Duodenal mucosa (tissue), 2 donors: ENCODE data around the gene NDUFAF8.

Source experiments
- H3K27ac ChIP-seq: one replicate; pipeline ENCODE4 v1.7.0; 2013; ENCODE audit warnings: low read depth, low read length
- H3K27me3 ChIP-seq, 2 donors: one replicate each; pipeline ENCODE4 v1.7.0; 2013; ENCODE audit warnings: low read length in 2 of 2, control low read depth in 1 of 2; ENCODE audit not compliant: insufficient read depth in 2 of 2, control insufficient read depth in 1 of 2
- H3K36me3 ChIP-seq, 2 donors: one replicate each; pipeline ENCODE4 v1.7.0; 2013; ENCODE audit warnings: low read length in 2 of 2, control low read depth in 1 of 2; ENCODE audit not compliant: insufficient read depth in 2 of 2, control insufficient read depth in 1 of 2
- H3K4me1 ChIP-seq, 2 donors: one replicate each; pipeline ENCODE4 v1.7.0; 2013; ENCODE audit warnings: low read length in 2 of 2, control low read depth in 1 of 2; ENCODE audit not compliant: insufficient read depth in 2 of 2, control insufficient read depth in 1 of 2
- H3K4me3 ChIP-seq, 2 donors: one replicate each; pipeline ENCODE4 v1.7.0; 2013; ENCODE audit warnings: low read length in 2 of 2, low read depth in 1 of 2
- H3K9ac ChIP-seq, 2 donors: one replicate each; pipeline ENCODE4 v1.7.0; 2013; ENCODE audit warnings: low read length in 2 of 2, low read depth in 1 of 2
- H3K9me3 ChIP-seq, 2 donors: one replicate each; pipeline ENCODE4 v1.7.0; 2013; ENCODE audit warnings: low read length in 2 of 2, control low read depth in 1 of 2; ENCODE audit not compliant: control insufficient read depth in 1 of 2

The NDUFAF8 gene

DNA sequence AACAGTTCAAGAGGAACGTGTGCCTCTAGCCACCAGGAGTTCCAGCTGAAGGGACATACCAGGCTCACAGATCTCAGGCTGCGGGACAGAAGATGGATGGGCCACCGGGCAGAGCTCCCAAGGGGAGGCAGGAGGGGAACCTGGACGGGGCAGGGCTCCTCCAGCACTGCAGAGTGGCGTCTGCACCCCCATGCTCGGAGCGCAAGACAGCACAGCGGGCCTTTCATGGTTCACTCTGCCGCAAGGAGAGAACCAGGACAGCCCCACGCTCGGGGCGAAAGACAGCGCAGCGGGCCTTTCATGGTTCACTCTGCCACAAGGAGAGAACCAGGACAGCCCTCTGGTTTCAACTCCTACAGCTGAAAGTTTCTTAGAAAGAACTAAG is 35.3 kb downstream of the NDUFAF8 start:
- H3K36me3 ChIP-seq = peaks cover 35 to 86% of the 10 kb centered on the region in 2 donors
- no peaks in the 10 kb centered on the region for H3K9me3 ChIP-seq
- no peaks in the 10 kb centered on the region for H3K27me3 ChIP-seq
- no peak overlapping the region for H3K9ac ChIP-seq
- H3K4me1 ChIP-seq = peaks cover 0 to 12% of the 10 kb centered on the region in 2 donors
- H3K27ac ChIP-seq = no peak overlapping the region
- no peak overlapping the region for H3K4me3 ChIP-seq

- H3K9me3 ChIP-seq = no peaks in the 10 kb centered on the region
- peaks cover 0 to 12% of the 10 kb centered on the region in 2 donors for H3K4me1 ChIP-seq
- no peak overlapping the region for H3K4me3 ChIP-seq
- H3K9ac ChIP-seq = no peak overlapping the region
- peaks cover 46 to 86% of the 10 kb centered on the region in 2 donors for H3K36me3 ChIP-seq
- H3K27me3 ChIP-seq = no peaks in the 10 kb centered on the region
- no peak overlapping the region for H3K27ac ChIP-seq
Measured at GRCh38 chr17:81276781-81277180, 37.7 kb downstream of the NDUFAF8 start.

DNA sequence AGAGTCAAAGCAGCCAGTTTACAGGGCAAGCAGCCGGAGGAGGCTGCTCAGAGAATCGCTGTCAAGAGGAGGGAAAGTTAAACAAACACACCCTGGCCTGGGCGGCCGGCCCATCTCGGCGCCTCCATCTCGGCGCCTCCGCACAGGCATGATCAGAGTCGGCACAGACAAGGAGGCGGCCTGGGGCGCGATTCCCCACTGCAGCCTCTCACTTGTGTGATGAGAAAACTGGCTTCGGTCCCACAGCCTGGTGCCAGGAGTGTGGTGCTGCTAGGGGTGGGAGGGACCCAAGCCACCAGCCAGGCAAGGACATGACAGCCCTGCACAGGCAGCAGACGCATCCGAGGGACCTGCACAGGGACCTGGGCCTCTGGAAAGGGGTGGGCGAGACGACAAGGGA is 38.3 kb downstream of the NDUFAF8 start:
- Histone ChIP-seq H3K9me3 (no peaks in the 10 kb centered on the region), H3K4me3 (no peak overlapping the region), H3K9ac (no peak overlapping the region), H3K27me3 (no peaks in the 10 kb centered on the region), H3K27ac (no peak overlapping the region), H3K36me3 (peaks cover 45 to 90% of the 10 kb centered on the region in 2 donors), H3K4me1 (peaks cover 0 to 12% of the 10 kb centered on the region in 2 donors)

GRCh38 chr17:81277946-81278693 is 39.0 kb downstream of the NDUFAF8 start:
- Histone ChIP-seq H3K27ac (no peak overlapping the region), H3K36me3 (peaks cover 46 to 90% of the 10 kb centered on the region in 2 donors), H3K4me1 (peaks cover 0 to 12% of the 10 kb centered on the region in 2 donors), H3K9ac (no peak overlapping the region), H3K4me3 (no peak overlapping the region), H3K9me3 (no peaks in the 10 kb centered on the region), H3K27me3 (no peaks in the 10 kb centered on the region)

DNA sequence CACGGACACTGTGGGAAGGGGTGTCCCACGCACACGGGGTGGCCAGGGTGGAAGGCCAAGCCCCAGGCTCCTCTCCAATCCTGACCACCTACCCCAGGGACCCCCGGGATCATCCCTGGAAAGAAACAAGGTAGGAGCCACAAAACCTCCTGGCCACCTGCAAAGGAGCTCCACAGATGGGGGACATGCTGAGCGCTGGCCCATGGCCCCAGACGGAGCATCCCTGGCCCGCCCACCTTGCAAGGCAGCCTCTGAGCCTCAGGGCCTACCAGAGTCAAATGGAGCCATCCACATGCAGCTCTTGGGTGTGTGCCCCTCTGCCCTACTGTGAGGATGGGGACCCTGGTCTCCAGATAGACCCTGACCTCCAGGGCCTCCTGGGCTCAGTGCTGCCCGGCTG is 39.7 kb downstream of the NDUFAF8 start:
- H3K9me3 ChIP-seq = no peaks in the 10 kb centered on the region
- H3K4me3 ChIP-seq = no peak overlapping the region
- H3K36me3 ChIP-seq = peaks cover 39 to 86% of the 10 kb centered on the region in 2 donors
- no peak overlapping the region for H3K9ac ChIP-seq
- H3K27me3 ChIP-seq = no peaks in the 10 kb centered on the region
- no peak overlapping the region for H3K27ac ChIP-seq
- peaks cover 0 to 12% of the 10 kb centered on the region in 2 donors for H3K4me1 ChIP-seq

- H3K27ac ChIP-seq = no peak overlapping the region
- H3K9ac ChIP-seq = no peak overlapping the region
- peaks cover 0 to 12% of the 10 kb centered on the region in 2 donors for H3K4me1 ChIP-seq
- no peaks in the 10 kb centered on the region for H3K9me3 ChIP-seq
- H3K36me3 ChIP-seq = peaks cover 34 to 81% of the 10 kb centered on the region in 2 donors
- no peak overlapping the region for H3K4me3 ChIP-seq
- no peaks in the 10 kb centered on the region for H3K27me3 ChIP-seq
Measured at GRCh38 chr17:81279278-81280275, 40.5 kb downstream of the NDUFAF8 start.

GRCh38 chr17:81280571-81280970 is 41.5 kb downstream of the NDUFAF8 start:
- H3K9me3 ChIP-seq = no peaks in the 10 kb centered on the region
- H3K27me3 ChIP-seq = no peaks in the 10 kb centered on the region
- H3K27ac ChIP-seq = no peak overlapping the region
- H3K36me3 ChIP-seq = peaks cover 31 to 78% of the 10 kb centered on the region in 2 donors
- peaks cover 0 to 16% of the 10 kb centered on the region in 2 donors for H3K4me1 ChIP-seq
- H3K9ac ChIP-seq = no peak overlapping the region
- no peak overlapping the region for H3K4me3 ChIP-seq

GRCh38 chr17:81282141-81282540 is 43.0 kb downstream of the NDUFAF8 start:
- Histone ChIP-seq H3K4me3 (no peak overlapping the region), H3K36me3 (peaks cover 21 to 66% of the 10 kb centered on the region in 2 donors), H3K9me3 (no peaks in the 10 kb centered on the region), H3K27ac (no peak overlapping the region), H3K4me1 (peaks cover 5 to 20% of the 10 kb centered on the region in 2 donors), H3K9ac (no peak overlapping the region), H3K27me3 (no peaks in the 10 kb centered on the region)

- H3K36me3 ChIP-seq = peaks cover 20 to 71% of the 10 kb centered on the region in 2 donors
- H3K27me3 ChIP-seq = no peaks in the 10 kb centered on the region
Measured at GRCh38 chr17:81282876-81283275, 43.8 kb downstream of the NDUFAF8 start.

More at GRCh38 chr17:81282876-81283275, 43.8 kb downstream of the NDUFAF8 start:
- H3K27ac ChIP-seq = no peak overlapping the region
- no peaks in the 10 kb centered on the region for H3K9me3 ChIP-seq
- H3K4me3 ChIP-seq = no peak overlapping the region
- H3K9ac ChIP-seq = no peak overlapping the region
- peaks cover 5 to 15% of the 10 kb centered on the region in 2 donors for H3K4me1 ChIP-seq
